KMS-11 (cell line): ENCODE measurements around the gene PIGX.

Experiments used
- H2AFZ ChIP-seq: fragments of 200-600 bp; sonication (generic); 2 replicates; pipeline ENCODE4 v1.6.1; 2016; ENCODE audit warnings: antibody characterized with exemption, mixed run types, low read depth
- H3K27ac ChIP-seq: fragments of 200-600 bp; sonication (generic); 2 replicates; pipeline ENCODE4 v1.6.1; 2016; ENCODE audit warnings: mild to moderate bottlenecking, mixed run types
- H3K27me3 ChIP-seq: fragments of 200-600 bp; sonication (generic); 2 replicates; pipeline ENCODE4 v1.6.1; 2017; ENCODE audit warnings: mild to moderate bottlenecking, low read depth, mixed run types, moderate library complexity; ENCODE audit not compliant: insufficient read depth
- H3K36me3 ChIP-seq: fragments of 200-600 bp; sonication (generic); 2 replicates; pipeline ENCODE4 v1.6.1; 2017; ENCODE audit warnings: mild to moderate bottlenecking, mixed run types; ENCODE audit not compliant: insufficient read depth
- H3K4me1 ChIP-seq: fragments of 200-600 bp; sonication (generic); 2 replicates; pipeline ENCODE4 v1.6.1; 2016; ENCODE audit warnings: mild to moderate bottlenecking, low read depth, mixed run types; ENCODE audit not compliant: poor library complexity, severe bottlenecking
- H3K4me2 ChIP-seq: fragments of 200-600 bp; sonication (generic); 2 replicates; pipeline ENCODE4 v1.7.0; 2016; ENCODE audit warnings: mild to moderate bottlenecking, mixed run types
- H3K4me3 ChIP-seq: fragments of 200-600 bp; sonication (generic); IDR thresholded peaks from 2 replicates; pipeline ENCODE4 v1.6.1; 2017; ENCODE audit warnings: low read depth, low read length, mixed read lengths; ENCODE audit not compliant: insufficient read depth
- H3K79me2 ChIP-seq: fragments of 200-600 bp; sonication (generic); 2 replicates; pipeline ENCODE4 v1.6.1; 2016; ENCODE audit warnings: low read depth, mixed run types; ENCODE audit not compliant: insufficient read depth
- H3K9ac ChIP-seq: fragments of 200-600 bp; sonication (generic); 2 replicates; pipeline ENCODE4 v1.6.1; 2016; ENCODE audit warnings: mild to moderate bottlenecking, mixed run types
- H4K20me1 ChIP-seq: fragments of 200-600 bp; sonication (generic); 2 replicates; pipeline ENCODE4 v1.6.1; 2016; ENCODE audit warnings: mild to moderate bottlenecking, mixed run types; ENCODE audit not compliant: insufficient read depth
- CTCF ChIP-seq: fragments of 200-600 bp; sonication (generic); conservative IDR thresholded peaks from 2 replicates; pipeline ENCODE4 v1.6.1; 2017; ENCODE audit warnings: low read depth, mild to moderate bottlenecking, antibody characterized with exemption, low read length, moderate library complexity, mixed read lengths

PIGX gene

GRCh38 chr3:196684548-196685407 is 27.4 kb upstream of the PIGX start:
- Histone ChIP-seq H3K27ac (peak overlapping the region; percentile 18; the same call in 1 of the 2 replicates), H3K4me3 (no peak overlapping the region), H2AFZ (peak overlapping the region; percentile 71)

DNA sequence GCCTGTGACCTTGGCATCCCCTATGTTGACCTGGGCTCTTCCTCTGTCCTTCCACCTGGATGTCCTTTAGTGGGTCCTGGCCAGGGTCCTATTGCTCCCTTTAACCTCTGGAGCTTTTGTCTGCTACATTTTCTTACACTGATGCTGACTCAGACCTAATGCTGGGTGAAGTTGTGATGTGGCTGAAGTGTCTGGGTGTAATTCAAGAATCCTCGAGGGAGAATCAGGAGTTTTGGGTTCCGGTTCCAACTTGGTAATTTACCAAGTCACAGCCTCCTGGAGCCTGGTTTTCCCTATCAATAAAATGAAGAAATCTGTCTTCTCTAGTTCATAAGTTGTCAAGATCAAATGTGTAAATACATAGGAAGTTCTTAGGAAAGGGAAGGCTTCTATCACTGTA is 25.7 kb upstream of the PIGX start:
- Histone ChIP-seq H3K27me3 (no peaks in the 10 kb centered on the region), H3K36me3 (no peaks in the 10 kb centered on the region), H3K79me2 (no peaks in the 10 kb centered on the region), H3K4me3 (no peak overlapping the region), H2AFZ (no peak overlapping the region), H4K20me1 (no peaks in the 10 kb centered on the region), H3K4me1 (peaks cover 11% of the 10 kb centered on the region), H3K27ac (no peak overlapping the region), H3K4me2 (no peak overlapping the region), H3K9ac (no peak overlapping the region)
- TF ChIP-seq CTCF, result no peak

More at GRCh38 chr3:196684548-196685407, 27.4 kb upstream of the PIGX start:
- H4K20me1 ChIP-seq, result no peaks in the 10 kb centered on the region
- H3K9ac ChIP-seq, result peak overlapping the region; percentile 4; the same call in 1 of the 2 replicates
- no peaks in the 10 kb centered on the region for H3K79me2 ChIP-seq
- no peaks in the 10 kb centered on the region for H3K27me3 ChIP-seq
- peak overlapping the region; percentile 57 for H3K4me2 ChIP-seq
- peak; percentile 97 for TF ChIP-seq CTCF
- H3K4me1 ChIP-seq, result peaks cover 11% of the 10 kb centered on the region
- no peaks in the 10 kb centered on the region for H3K36me3 ChIP-seq

DNA sequence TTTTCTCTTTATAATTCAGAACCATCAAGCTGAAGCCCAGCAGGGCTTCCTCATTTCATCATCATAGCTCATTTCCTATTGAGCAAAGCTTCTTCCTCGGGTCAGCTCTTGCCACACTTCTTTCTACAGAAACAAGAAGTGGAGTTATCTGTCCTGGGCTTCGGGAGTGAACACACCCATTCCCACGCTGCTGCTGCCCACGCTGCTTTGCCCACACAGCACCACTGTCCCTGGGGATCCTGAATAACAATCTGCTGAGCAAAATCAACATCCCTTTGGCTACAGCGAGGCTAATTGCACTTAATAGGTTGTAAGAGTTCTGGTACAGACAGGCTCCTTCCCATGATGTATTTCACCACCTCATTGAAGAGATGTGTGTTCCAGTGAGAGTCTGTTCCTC is 23.8 kb upstream of the PIGX start:
- no peaks in the 10 kb centered on the region for H4K20me1 ChIP-seq
- H3K79me2 ChIP-seq, result no peaks in the 10 kb centered on the region
- no peak overlapping the region for H3K27ac ChIP-seq
- H2AFZ ChIP-seq, result no peak overlapping the region
- H3K27me3 ChIP-seq, result no peaks in the 10 kb centered on the region
- peaks cover 11% of the 10 kb centered on the region for H3K4me1 ChIP-seq
- H3K9ac ChIP-seq, result no peak overlapping the region
- no peak overlapping the region for H3K4me3 ChIP-seq
- no peaks in the 10 kb centered on the region for H3K36me3 ChIP-seq
- no peak overlapping the region for H3K4me2 ChIP-seq
- TF ChIP-seq CTCF, result no peak

DNA sequence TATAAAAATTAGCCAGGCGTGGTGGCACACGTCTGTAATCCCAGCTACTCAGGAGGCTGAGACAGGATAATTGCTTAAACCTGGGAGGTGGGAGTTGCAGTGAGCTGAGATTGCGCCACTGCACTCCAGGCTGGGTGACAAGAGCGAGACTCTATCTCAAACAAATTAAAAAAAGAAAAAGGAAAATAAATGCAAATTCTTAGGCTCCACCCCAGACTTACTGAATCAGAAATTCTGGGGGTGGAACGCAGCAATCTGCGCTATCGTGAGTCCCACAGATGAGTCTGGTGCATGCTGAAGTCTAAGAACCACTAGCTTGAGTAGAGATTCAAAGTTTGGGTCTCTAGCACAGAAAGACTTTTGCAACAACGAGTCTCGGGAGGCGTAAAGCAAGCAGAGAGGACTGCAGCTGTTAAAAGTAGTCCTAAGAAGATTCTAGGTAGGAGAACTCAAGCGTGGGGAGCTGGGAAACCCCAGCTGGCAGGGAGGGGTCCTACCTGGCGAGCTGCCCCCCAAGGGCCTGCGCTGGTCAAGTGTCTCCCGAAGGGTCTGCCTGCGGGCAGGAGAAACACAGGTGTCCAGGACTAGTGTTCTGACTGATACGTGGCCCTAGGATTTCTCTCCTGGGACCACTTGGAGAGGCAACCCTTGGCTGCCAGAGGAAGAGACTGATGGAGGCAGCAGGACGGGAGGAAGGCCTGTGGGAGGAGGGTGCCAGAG is 22.1 kb upstream of the PIGX start:
- Histone ChIP-seq H2AFZ (no peak overlapping the region), H3K79me2 (no peaks in the 10 kb centered on the region), H3K9ac (no peak overlapping the region), H4K20me1 (no peaks in the 10 kb centered on the region), H3K27me3 (no peaks in the 10 kb centered on the region), H3K4me3 (no peak overlapping the region), H3K4me1 (peaks cover 2% of the 10 kb centered on the region), H3K36me3 (no peaks in the 10 kb centered on the region), H3K4me2 (no peak overlapping the region), H3K27ac (no peak overlapping the region)
- no peak for TF ChIP-seq CTCF
